Stimulated activated CD8-positive, alpha-beta memory T cell treated with anti-CD3 and anti-CD28 coated beads, Interleukin-7, amount 100 ng/mL, for 48 hours (primary cell): ENCODE data around the gene CYB561D2.
"Not testable (repeated sequence)": the region's sequence is repeated elsewhere in the genome, so short reads cannot be mapped to it uniquely, and the experiment has no call there.

Source experiments
- DNase-seq, 2 donors: peaks; one replicate each; pipeline ENCODE4 v3.0.0-alpha.2; 2020; ENCODE audit warnings: low read depth in 1 of 2; ENCODE audit errors: extremely low read depth in 1 of 2

The CYB561D2 gene, protein sequence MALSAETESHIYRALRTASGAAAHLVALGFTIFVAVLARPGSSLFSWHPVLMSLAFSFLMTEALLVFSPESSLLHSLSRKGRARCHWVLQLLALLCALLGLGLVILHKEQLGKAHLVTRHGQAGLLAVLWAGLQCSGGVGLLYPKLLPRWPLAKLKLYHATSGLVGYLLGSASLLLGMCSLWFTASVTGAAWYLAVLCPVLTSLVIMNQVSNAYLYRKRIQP

DNA sequence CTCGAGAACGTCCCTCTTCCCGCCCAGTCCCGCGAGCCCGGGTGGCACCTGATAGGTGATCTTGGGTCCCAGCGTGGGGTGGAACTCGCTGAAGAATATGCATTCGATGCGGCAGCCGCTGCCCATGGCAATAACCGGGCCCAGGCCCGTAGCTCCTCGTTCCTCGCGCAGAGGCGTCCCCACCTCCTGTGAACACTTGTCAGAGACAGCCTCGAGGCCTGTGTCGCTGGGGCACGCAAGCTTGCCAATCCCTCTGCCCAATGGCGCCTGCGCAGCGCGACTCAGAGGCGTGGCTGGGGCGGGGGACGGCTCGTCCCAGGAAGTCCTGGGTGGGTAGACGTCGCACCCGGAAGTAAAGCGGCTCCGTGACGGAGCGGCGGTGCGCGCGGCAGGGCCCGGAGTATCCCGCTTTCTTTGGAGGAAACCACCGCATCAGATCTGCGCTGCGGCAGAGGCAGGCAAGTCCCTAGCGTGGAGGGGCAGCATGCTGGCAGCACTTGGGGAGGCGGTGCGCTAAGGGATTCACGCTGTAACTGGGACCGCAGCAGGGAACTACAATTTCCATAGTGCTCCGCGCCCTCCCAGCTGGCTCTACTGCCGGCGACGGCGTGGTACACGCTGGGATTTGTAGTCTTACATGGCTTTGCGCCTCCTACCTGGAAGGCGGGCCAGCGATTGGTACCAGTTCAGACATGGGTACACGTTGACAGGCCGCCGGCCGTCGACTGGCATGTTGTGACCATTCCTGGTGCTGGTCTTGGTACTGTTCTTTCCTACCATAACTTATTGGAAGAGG is at the start of gene CYB561D2, which contains the start of gene NPRL2:
CYB561D2 (plus strand) TSS at position 336 of the 796 bp plus-strand sequence. CDS start 572 bp downstream, outside the sequence.
NPRL2 (minus strand) TSS at position 249 of the 796 bp plus-strand sequence; CDS start at position 126, 123 bp downstream.
- DNase-seq: peak; percentile 99

DNA sequence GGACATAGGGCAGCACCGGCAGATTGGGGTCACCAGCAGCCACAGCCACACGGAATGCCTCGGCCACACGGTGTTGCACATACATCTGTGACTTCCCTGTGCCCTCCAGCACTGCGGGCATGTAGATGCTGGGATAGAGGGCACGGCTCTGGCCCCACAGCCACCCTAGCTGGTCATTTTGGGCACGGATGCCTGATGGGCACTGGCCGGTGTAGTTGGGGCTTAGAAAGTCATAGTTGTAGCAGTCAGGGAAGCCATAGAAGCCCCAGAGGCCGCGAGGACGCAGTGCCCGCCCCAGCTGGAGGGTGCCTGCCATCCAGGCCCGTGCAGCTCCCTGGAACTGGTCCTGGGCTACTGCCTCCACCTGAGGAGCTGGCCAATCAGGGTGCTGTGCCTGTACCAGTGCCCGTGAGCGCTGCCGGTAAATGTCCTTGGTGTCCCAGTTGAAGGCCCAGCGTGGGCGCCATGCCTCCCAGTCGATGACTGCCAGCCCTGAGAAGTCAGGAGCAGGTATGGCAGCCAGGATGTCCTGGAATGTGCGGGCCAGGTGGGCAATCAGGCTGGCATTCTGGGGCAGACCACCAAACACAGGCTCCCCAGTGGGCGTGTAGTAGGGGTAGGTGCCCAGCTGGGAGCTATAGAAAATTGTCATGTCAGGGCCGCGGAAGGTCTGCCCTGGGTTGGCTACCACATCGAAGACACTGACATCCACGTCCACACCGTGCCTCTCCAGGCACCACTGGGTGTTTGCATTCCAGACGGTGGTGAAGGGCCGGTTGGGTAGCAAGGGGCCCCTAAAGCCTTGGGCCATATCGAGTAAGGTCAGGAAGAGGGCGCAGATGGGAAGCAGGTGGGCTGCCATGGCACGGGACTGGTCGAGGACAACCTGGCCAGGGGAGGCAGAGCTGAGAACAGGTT is 48.3 kb upstream of the CYB561D2 start:
- no peak for DNase-seq

DNA sequence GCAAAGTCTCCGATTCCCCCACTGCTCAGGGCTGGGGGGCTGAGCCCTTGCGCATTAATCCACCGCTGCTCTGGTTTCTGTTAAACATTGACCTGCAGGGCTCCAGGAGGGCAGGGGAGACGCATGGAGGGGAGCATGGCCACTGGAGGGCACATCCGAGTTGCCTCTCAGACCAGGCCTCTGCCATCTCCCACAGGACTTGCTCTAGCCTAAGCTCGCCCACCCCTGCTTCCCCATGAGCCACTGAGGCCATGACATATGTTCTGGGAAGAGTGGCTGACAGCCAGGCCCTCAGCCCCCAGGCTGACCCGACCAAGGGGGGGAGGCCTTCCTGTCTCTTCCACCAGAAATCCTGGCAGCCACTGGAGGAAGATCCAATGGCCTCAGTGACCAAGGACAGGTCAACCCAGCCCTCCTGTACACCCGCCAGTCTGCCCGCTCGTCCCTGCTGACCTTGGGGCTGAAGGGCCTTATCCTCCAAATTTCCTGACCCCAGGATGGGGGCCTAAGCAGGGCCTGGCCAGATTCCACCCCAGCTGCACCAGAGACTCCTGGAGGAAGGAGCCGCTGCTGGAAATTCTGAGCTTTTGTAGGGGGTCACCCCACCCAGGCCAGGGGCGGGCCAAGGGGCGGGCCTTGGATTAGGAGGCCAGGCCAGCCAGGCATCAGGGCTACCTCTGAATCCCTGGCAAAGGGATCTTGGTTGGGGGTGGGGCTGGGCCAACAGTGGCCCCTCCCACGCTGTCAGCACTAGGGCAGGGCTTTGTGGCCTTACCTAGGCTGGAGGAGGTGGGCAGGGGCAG is 47.4 kb upstream of the CYB561D2 start, which contains the start of gene HYAL1:
HYAL1 (minus strand) TSS at position 562 of the 803 bp plus-strand sequence. CDS start 618 bp downstream, outside the sequence.
- DNase-seq: no peak

DNA sequence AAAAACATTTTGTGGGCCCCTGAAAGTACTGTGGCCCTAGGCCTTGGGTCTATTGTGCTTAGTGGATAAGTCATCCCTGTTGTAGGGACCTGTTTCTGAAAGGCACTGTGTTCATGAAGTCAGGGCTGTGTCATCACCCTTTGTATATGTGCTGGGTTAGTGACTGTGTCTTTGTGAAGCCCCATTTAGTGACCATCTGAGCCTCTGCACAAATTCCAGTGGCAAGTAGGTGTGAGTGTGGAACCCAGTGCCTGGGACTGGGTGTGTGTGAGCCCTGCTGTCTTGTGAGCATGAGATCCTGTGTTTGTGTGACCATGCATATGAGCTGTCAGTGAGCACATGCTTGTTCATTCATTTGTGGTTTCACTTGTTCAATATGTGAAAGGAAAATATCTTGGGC is 46.1 kb upstream of the CYB561D2 start:
- DNase-seq: peak in 1 of 2 donors; percentile 15

DNA sequence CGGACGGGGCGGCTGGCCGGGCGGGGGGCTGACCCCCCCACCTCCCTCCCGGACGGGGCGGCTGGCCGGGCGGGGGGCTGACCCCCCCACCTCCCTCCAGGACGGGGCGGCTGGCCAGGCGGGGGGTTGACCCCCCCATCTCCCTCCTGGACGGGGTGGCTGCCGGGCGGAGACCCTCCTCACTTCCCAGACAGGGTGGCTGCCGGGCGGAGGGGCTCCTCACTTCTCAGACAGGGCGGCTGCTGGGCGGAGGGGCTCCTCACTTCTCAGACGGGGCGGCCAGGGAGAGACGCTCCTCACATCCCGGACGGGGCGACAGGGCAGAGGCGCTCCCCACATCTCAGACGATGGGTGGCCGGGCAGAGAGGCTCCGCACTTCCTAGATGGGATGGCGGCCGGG is 38.6 kb upstream of the CYB561D2 start:
- not testable (repeated sequence) for DNase-seq

DNA sequence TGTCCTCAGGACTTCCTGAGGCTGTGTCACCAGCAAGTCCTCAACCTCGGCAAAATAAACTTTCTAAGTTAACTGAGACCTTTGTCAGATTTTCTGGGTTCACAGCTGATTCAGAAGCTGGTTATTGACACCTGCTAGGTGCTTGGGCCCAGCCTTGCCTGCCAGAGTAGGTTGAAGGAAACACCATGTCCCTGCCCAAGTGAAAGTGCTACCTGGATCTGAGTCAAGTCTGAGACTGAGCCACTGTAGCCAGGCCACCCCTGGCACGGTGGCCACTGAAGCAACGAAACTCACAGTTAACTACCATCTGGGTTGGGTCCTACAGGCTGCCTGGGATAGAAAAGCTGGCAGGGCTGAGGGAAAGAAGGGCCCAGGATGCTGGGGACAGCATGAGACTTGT is 36.3 kb upstream of the CYB561D2 start:
- no peak for DNase-seq

DNA sequence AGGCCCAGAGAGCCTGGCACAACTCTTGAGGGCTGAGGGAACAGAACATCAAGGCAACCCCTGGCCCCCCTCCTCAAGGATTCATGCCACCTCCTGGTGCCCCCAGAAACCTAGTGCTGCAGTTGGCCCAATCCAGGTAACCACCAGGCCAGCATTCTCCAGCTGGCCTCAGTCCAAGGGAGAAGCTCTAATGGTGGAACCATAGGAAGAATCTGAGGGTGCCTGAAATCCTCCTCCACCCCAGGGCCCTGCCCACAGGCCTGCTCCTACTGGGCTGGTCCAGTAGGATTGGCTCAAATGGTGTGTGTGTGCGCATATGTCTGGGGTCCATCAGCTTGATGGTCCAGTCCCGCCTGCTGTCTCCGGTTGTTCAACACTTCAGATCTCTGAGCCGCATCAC is 35.8 kb upstream of the CYB561D2 start:
- no peak for DNase-seq

DNA sequence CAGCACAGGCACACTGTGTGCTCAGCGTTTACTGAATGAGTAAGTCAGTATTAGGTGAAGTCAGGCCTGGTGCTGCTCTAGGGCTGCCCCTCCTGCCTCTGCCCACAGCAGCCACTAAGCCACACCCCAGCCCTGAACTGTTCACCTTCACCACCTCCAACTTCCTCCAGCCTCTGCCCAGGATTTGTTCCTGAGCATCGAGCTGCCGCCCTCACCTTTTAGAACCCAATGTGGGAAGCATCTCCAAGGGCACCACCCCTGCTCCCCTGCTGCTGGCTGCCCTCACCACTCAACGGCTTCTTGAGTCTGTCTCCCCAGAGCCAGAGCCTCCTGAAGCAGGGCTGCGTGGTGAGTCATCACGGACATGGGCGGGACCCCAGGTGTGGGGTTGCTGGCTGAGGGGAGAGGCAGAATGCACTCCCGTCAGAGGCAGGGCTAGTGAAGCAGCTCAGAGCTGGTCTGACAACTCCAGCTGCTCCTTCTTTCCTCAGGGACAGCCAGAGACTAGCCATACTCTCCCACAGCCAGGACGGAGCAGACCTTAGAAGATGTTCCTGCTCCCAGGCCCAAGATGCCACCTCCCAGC is 33.9 kb upstream of the CYB561D2 start:
- DNase-seq: peak in 1 of 2 donors; percentile 55

DNA sequence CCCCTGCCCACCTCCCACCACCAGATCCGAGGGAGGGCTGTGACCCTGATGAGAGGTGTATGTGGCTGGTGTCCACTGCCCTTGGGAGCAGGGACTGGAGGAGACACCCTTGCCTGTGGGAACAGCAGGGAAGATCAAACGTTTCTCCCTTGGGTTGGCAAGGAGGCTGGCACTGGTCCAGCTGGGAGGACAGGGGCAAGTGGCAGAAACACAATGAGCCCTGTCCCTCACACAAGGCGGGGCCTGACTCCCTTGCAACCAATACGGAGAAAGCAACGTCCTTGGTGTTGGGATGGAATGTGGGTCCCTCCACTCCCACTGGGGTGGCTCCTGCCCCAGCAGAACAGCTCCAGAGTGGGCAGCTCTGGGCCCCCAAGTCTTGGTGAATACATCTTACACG is 33.4 kb upstream of the CYB561D2 start:
- no peak for DNase-seq

DNA sequence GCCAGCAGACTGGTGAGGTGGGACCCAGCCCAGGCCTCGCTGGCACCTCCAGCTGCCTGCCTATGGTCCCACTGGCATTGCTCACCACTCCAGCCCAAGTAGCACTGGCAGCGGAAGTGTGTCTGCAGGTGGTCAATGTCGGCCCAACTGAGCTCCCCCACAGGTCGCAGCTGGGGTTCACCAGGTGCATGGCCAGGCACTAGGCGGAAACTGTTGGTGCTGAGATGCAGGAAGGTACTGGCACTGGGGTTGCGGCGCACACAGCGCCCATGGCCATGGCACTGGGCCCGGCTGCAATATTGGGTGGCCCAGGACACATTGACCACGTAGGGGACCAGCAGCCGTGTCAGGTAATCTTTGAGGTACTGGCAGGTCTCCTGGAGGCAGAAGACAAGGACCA is 32.5 kb upstream of the CYB561D2 start:
- no peak for DNase-seq

DNA sequence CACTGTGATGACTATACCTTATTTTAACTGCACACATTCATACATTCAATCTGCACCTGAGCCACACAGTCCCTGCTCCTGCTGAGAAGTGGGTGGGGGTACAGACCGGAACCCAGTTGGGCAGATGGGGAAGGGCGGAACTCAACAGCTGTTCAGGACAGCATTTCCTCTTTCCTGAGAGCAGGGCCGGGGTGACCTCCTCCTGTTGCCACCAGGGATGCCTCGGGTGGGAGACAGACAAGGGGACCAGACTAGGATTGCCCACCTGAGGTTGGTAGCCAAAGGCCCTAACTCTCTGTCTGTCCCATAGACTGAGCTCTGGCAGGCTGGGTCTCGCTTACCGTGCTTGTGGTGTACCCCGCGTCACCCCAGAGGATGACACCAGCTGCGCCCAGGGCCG is 32.0 kb upstream of the CYB561D2 start:
- DNase-seq: no peak

DNA sequence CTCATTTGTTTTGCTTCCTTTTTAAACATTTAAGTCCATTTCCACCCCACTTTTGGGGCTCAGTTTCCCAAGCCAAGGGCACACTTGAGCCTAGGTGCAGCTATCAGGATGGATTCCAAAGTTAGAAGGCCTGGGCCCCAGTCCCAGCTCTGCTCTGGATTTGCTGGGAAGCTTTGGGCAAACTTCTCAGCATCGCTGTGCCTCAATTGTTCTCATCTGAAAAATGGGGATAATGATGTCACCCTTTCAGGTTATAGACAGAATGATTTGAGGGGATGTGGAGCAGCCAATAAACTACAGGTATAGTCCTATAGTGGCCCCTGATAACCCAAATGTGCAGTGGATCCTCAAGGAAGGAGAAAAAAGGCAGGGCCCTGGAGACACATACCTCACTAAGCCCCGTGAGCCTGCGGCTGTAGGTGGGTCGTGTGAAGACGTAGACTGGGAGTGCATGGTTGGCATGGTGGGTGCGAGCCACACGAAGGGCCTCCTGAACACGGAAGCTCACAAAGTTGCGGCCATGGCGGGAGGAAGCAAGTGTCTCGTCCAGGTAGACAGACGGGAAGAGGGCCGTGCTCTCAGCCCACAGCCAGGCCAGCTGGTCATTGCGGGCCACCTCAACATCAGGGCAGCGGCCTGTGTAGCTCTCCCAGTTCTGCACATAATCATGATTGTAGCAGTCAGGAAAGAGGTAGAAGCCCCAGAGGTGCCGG is 31.3 kb upstream of the CYB561D2 start:
- DNase-seq: no peak

DNA sequence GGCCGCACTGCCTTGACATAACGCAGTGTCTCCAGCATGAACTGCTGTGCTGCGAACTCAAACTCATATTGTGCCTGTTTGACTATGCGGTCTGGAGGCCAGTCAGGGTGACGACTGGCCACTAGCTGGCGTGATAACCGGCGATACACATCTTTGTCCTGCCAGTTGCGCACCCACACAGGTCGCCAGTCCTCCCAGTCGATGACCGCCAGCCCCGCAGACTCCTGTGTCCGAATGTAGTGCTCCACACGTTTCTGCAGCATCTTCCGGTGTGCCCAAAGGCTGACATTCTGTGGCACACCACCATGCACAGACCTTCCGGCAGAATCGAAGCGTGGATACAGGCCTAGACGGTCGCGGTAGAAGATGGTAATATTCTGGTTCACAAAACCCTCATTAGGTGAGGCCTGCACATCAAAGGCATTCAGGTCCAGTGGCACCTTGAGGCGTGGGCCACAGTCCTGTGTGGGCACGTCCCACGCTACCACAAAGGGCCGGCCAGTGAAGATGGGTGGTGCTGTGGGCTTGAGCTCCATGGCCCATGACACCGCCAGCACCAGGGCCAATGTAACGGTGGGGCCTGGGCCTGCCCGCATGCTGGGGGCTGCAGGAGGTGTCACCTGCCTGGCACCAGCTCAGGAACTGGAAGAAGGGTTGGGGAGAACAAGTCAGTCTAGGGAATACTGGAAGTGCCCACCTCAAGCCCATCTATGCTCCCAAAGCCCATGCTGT is 30.6 kb upstream of the CYB561D2 start:
- DNase-seq: no peak

DNA sequence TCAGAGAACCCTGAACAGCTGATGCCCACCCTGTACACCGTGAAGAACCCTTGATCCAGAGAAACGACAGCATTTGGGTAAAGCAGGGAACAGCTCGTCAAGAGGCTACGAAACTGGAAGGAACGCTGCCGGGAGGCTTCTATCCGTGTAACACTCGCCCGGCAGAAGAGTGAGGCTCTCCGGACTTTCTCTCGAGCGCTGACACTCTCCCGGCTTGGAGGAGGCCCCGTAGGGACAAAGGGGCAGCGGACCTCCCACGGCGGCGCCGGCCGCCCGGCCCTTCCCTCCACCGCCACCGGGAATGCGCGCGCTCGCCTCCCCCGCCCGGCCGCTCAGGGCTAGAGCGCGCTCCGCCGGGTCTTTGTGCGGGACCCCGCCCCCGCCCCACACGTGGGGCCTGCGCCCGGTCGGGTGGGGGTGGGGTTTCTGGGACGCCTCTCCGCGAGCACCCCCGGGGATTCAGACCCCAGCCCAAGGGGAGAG is 29.8 kb upstream of the CYB561D2 start:
- no peak for DNase-seq

DNA sequence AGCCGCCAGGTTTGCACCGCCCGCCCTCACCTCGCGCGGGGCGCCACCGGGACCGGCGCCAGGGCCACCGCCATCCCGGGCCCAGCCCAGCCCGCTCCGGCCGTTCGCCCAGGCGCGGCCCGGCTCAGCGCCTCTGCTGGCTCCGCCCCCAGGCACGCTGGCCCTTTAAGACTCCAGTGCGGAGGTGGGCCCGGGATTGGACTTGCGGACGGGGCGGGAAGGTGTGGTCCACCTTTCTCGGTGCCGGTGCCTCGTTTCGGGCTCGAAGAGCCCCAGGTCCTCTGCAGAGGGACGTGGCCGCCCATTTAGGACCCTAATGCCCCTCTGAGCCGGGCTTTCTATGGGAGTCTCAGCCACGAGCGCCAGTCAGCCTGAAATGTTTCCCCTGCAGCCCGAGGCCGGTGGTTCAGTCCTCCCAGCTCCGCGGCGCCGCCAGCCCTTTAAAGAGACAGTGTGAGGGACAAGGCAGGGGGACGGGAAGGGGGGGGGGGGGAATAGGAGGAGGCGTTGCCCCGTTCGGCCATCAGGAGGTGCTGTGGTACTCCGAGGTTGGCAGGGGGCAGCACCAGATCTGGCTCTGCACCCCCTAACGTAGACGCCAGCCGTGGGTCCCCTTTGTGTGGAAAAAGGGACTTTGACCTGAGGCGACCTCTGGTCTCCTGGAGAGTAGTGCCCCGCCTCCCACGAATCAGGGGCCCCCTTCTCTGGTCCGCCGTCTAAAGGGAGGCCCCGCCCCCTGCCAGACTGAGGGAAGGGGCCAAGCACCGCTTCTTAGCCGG is 29.1 kb upstream of the CYB561D2 start:
- DNase-seq: peak; percentile 59 to 80

DNA sequence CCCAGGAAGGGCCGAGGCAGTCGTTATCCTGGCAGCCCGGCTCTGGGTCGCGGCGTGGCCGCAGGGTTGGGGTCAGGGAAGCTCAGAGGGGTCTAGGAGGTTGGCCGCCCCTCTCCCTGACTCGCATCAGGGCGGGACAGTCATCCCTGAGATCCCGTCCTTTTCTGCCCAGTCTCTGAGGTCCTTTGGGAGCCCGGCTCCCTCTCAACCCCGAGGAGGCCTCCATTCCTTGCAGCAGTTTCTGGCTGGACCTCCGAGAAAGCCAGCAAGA is 28.6 kb upstream of the CYB561D2 start:
- no peak for DNase-seq

DNA sequence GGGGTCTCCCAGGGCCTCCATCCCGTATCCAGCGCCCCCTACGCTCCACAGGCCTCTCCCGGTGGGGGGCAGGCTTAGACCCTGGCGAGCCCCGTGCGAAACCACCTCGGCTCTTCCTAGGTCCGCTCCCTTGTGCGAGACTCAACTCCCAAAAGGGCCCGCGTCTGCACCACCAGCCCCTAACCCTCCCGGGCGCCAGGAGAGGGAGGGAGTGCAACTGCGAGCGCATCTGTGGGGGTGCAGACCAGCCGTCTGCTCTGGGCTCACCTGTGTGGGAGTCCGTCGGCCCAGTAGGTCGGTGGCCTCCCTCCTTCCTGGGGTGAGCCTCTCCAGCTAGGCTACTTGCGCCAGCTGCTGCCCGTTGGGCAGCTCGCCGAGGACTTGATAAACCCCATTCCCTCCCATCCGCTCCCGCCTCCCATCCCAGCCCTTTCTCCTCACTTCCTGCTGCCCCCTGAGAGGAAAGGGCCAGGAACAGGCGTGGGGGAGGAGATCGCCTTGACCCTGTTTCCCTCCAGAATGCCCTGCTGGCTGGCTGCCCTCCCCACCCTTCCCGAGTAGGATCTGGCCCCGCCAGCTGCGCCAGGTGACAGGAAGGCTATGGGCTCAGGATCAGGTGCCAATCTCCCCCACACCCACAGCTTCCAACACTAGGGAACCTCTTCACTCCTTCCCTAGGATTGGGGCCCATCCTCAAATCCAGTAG is 28.1 kb upstream of the CYB561D2 start, which contains the start of gene HYAL2:
HYAL2 (minus strand) TSS at position 360 of the 706 bp plus-strand sequence. CDS start 2,256 bp downstream, outside the sequence.
- no peak for DNase-seq
